Stimulated activated naive CD8-positive, alpha-beta T cell treated with anti-CD3 and anti-CD28 coated beads, Interleukin-15, amount 100 ng/mL, for 72 hours (primary cell): Measurements from ENCODE around the gene DDAH1.
"Not testable (repeated sequence)": the region's sequence is repeated elsewhere in the genome, so short reads cannot be mapped to it uniquely, and the experiment has no call there.

ENCODE experiments used
- ATAC-seq: fragments of 150-1000 bp; cut with Tn5 transposase; 2 replicates; pipeline ENCODE4 v1.10.0; 2021; ENCODE audit warnings: mild to moderate bottlenecking, moderate library complexity
- DNase-seq, 2 donors: peaks; one replicate each; pipeline ENCODE4 v3.0.0; 2021 to 2022
- H3K27ac Mint-ChIP-seq, 2 donors: one replicate each; pipeline ENCODE4 v1.8.0; 2022; ENCODE audit warnings: mild to moderate bottlenecking in 2 of 2, mixed read lengths in 2 of 2, moderate library complexity in 2 of 2
- H3K27me3 Mint-ChIP-seq: one replicate; pipeline ENCODE4 v1.8.0; 2022; ENCODE audit warnings: mixed read lengths
- H3K4me1 Mint-ChIP-seq: one replicate; pipeline ENCODE4 v1.8.0; 2022; ENCODE audit warnings: mild to moderate bottlenecking, mixed read lengths
- H3K4me3 Mint-ChIP-seq, 2 donors: one replicate each; pipeline ENCODE4 v1.8.0; 2022; ENCODE audit warnings: mild to moderate bottlenecking in 2 of 2, mixed read lengths in 2 of 2, moderate library complexity in 1 of 2
- H3K9me3 Mint-ChIP-seq, 2 donors: one replicate each; pipeline ENCODE4 v1.8.0; 2022; ENCODE audit warnings: mixed read lengths in 2 of 2

DDAH1 gene

GRCh38 chr1:85465099-85465785 lies at the start of gene DDAH1:
DDAH1 (minus strand) TSS chr1:85465159; CDS start chr1:85465045, 114 bp downstream.
- H3K27me3 Mint-ChIP-seq = peaks cover 78% of the 10 kb centered on the region
- no peak within 1 kb of the TSS for H3K27ac Mint-ChIP-seq
- H3K9me3 Mint-ChIP-seq = no peaks in the 10 kb centered on the region
- H3K4me3 Mint-ChIP-seq = peak within 1 kb of the TSS; percentile 58 to 77
- DNase-seq = peak; percentile 14 to 17
- peaks cover 11% of the 10 kb centered on the region for H3K4me1 Mint-ChIP-seq
- ATAC-seq = peak; percentile 71

DNA sequence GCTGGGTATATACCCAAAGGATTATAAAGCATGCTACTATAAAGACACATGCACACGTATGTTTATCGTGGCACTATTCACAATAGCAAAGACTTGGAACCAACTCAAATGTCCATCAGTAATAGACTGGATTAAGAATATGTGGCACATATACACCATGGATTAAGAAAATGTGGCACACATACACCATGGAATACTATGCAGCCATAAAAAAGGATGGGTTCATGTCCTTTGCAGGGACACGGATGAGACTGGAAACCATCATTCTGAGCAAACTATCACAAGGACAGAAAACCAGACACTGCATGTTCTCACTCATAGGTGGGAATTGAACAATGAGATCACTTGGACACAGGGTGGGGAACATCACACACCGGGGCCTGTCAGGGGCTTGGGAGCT lies 49.0 kb upstream of the DDAH1 start:
- not testable (repeated sequence) for DNase-seq, ATAC-seq, H3K9me3 Mint-ChIP-seq, H3K4me1 Mint-ChIP-seq, H3K4me3 Mint-ChIP-seq, H3K27ac Mint-ChIP-seq
- H3K27me3 Mint-ChIP-seq = peaks cover 15% of the 10 kb centered on the region

DNA sequence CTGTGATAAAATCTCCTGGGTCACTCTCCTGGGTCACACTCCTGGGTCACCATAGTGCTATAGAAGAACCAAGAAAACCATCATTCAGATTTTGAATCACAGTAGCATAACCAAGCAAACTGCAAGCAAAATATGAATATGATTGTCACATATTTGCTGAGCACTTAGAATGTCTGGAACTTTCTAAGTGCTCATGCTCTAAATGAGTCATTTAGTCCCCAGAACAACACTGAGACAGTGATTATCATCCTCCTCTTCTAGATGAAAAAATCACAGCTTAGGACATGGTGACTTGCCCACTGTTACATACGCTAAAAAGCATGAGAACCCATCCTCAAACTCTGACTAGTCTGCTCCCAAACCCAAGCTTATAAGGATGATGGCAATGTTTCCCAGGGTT lies 39.5 kb upstream of the DDAH1 start:
- ATAC-seq (no peak), DNase-seq (no peak)
- Mint-ChIP-seq H3K4me1 (no peaks in the 10 kb centered on the region), H3K27me3 (peaks cover 40% of the 10 kb centered on the region), H3K9me3 (no peaks in the 10 kb centered on the region), H3K27ac (no peak overlapping the region), H3K4me3 (no peak overlapping the region)

DNA sequence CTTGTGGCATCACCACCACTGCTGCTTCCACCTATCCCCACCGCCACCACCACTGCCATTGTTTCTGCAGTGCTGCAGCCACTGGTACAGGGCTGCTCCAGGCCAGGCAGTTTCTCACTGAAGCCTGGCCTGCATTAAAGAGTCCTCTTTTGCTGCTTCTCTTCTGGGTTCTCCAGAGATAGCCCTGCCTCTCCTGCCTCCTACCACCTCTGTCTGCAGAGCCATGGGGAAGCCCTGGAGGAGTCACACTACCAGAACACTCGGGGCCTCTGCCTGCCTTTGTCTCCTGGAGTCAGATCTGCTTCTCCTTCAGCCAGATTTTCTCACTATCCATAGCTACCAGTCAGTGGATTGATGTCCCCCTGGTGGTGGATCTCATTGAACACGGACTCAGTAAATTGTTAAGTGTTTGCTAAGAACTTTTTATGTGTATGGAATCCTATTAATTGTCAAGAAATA lies 37.7 kb upstream of the DDAH1 start:
- H3K4me3 Mint-ChIP-seq = no peak overlapping the region
- ATAC-seq = no peak
- DNase-seq = no peak
- peaks cover 34% of the 10 kb centered on the region for H3K27me3 Mint-ChIP-seq
- no peak overlapping the region for H3K27ac Mint-ChIP-seq
- H3K9me3 Mint-ChIP-seq = no peaks in the 10 kb centered on the region
- no peaks in the 10 kb centered on the region for H3K4me1 Mint-ChIP-seq

- H3K27me3 Mint-ChIP-seq = peaks cover 34% of the 10 kb centered on the region
- no peak overlapping the region for H3K27ac Mint-ChIP-seq
- no peak for ATAC-seq
Observed at GRCh38 chr1:85502171-85502570, 37.2 kb upstream of the DDAH1 start.

DNA sequence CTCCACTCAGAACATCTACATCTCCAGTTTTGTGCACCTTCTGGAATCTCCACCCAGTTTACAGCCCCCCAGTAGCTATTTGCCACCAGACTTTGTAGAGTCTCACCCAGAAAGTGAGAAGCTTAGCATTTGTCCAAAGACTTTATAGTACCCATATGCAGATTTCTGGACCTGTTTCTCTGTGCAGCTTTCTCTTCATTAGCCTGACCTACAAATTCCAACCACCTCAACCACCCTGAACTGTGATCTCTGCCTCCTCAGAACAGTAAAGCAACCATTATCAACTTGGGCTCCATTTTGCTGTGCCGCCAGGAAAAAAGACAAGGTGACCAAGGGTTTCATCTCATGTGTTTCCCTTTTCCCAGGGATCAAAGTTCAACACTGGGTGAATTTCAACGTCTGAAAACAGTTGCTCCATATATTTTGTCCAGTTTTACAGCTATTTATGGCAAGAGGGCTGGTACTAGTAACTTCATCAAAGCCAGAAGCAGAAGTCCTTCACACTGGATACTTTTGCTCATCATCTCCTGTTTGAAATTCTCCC lies 36.5 kb upstream of the DDAH1 start:
- no peaks in the 10 kb centered on the region for H3K9me3 Mint-ChIP-seq
- peaks cover 34% of the 10 kb centered on the region for H3K27me3 Mint-ChIP-seq
- no peak overlapping the region for H3K27ac Mint-ChIP-seq
- H3K4me1 Mint-ChIP-seq = no peaks in the 10 kb centered on the region
- ATAC-seq (no peak), DNase-seq (no peak)
- H3K4me3 Mint-ChIP-seq = no peak overlapping the region

More at GRCh38 chr1:85502171-85502570, 37.2 kb upstream of the DDAH1 start:
- H3K4me1 Mint-ChIP-seq = no peaks in the 10 kb centered on the region
- H3K9me3 Mint-ChIP-seq = no peaks in the 10 kb centered on the region
- no peak for DNase-seq
- no peak overlapping the region for H3K4me3 Mint-ChIP-seq

DNA sequence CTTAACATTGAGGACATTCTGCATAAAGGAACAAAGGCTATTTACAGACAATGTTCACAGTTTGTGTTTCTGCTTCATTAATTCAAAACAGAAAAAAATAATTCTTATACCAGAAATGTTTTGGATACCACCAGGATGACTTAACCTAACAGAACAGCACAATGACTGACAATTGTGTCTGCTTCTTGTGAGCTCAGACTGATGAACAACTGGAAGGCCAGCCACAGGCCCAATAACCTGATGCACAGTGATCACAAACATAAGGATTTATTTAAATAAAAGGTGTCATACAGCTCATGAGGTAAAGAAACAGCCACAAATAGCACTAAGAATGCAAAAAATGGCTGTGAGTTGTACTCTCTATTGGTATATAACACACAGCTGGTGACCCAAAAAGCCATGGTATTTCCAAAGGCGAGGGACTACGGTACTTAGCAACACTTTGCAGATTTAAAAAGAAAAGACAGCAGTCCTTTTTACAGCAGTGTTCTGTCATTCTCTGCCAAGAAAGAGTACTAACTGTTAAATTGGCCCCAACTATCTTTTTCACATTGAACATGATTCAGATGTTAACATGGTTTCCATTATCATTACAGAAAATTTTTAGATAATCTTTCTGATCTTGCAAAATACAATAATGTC lies 32.1 kb upstream of the DDAH1 start:
- ATAC-seq (no peak), DNase-seq (no peak)
- no peak overlapping the region for H3K27ac Mint-ChIP-seq
- H3K9me3 Mint-ChIP-seq = no peaks in the 10 kb centered on the region
- H3K4me1 Mint-ChIP-seq = no peaks in the 10 kb centered on the region
- H3K27me3 Mint-ChIP-seq = peaks cover 31% of the 10 kb centered on the region
- H3K4me3 Mint-ChIP-seq = no peak overlapping the region

GRCh38 chr1:85495556-85495955 lies 30.6 kb upstream of the DDAH1 start:
- Mint-ChIP-seq H3K9me3 (no peaks in the 10 kb centered on the region), H3K4me3 (no peak overlapping the region), H3K27me3 (peaks cover 18% of the 10 kb centered on the region), H3K4me1 (no peaks in the 10 kb centered on the region), H3K27ac (no peak overlapping the region)
- ATAC-seq (no peak), DNase-seq (no peak)

DNA sequence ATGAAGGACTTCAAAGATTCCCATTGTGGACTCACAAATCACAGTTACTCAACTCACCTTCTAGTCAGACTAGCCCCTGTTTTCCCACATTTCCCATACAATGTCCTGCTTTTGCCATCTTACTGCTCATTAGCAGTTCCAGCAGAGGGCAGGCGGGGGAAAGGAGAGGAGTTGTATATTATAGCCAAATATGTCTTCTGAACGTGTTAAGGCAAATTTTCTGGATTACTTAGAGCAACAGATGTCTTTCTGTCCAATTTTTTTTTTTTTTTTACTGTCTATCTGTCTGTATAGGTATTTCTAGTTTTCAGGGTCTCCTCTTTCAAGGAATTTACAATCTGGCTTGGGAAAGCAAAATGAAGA lies 29.9 kb upstream of the DDAH1 start:
- no peak for DNase-seq
- no peak overlapping the region for H3K27ac Mint-ChIP-seq
- no peaks in the 10 kb centered on the region for H3K9me3 Mint-ChIP-seq
- H3K27me3 Mint-ChIP-seq = peaks cover 14% of the 10 kb centered on the region
- no peak for ATAC-seq
- H3K4me3 Mint-ChIP-seq = no peak overlapping the region
- H3K4me1 Mint-ChIP-seq = no peaks in the 10 kb centered on the region

DNA sequence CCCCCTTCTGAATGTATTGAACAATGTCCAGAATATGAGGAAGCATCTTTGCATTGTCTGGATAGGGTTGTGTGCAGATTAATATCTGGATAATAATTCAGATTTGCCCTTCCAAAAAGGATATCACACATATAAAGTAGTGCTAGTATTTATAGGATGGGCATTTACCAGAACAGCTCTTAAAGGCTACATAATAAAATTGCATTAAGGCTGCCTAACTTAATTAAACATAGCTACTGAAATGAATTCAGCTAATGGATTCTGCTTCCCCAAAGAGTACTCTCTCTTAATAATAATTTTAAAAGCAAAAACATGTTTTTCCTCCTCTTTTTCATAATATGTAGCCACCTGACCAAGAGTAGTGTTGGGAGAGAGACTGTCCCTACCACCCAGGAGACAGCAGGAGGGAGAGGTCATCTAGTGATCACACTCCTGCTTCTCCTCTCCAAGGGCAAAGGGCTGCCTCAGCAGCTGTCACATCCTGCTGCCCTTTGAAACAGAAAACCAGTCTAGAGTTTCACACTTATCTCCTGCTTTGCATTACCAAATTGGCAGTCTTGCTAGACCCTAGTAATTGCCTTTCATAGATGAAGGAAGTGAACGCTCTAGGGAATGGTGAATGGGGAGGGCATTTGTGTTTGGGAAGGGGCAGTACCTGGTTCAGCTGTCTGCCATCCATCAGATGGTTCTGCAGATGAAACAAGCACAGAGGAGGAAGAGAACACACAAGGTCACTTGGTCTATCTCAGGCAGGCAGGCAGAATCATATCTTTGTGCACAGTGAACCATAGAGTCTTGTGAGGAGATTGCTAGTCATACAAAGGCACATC lies 29.3 kb upstream of the DDAH1 start:
- ATAC-seq = no peak
- no peak overlapping the region for H3K27ac Mint-ChIP-seq
- no peaks in the 10 kb centered on the region for H3K4me1 Mint-ChIP-seq
- H3K9me3 Mint-ChIP-seq = no peaks in the 10 kb centered on the region
- peaks cover 14% of the 10 kb centered on the region for H3K27me3 Mint-ChIP-seq
- no peak for DNase-seq
- H3K4me3 Mint-ChIP-seq = no peak overlapping the region

GRCh38 chr1:85490270-85490985 lies 25.5 kb upstream of the DDAH1 start:
- Mint-ChIP-seq H3K27ac (no peak overlapping the region), H3K4me3 (no peak overlapping the region), H3K9me3 (no peaks in the 10 kb centered on the region), H3K27me3 (peaks cover 18% of the 10 kb centered on the region), H3K4me1 (no peaks in the 10 kb centered on the region)
- DNase-seq = no peak
- ATAC-seq = no peak

DNA sequence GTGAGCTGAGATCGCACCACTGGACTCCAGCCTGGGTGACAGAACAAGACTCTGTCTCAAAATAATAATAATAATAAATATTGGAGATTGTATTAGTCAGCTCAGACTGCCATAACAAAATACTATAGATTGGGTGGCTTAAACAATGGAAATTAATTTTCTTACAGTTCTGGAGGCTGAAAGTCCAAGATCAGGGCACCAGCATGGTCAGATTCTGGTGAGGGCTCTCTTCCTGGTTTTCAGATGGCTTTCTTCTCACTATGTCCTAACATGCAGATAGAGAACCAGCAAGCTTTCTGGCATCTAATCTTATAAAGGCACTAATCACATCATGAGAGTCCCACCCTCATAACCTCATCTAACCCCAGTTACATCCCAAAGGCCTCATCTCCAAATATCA lies 23.2 kb upstream of the DDAH1 start:
- no peaks in the 10 kb centered on the region for H3K4me1 Mint-ChIP-seq
- H3K27ac Mint-ChIP-seq = no peak overlapping the region
- H3K27me3 Mint-ChIP-seq = peaks cover 7% of the 10 kb centered on the region
- ATAC-seq (no peak), DNase-seq (no peak)
- no peak overlapping the region for H3K4me3 Mint-ChIP-seq
- H3K9me3 Mint-ChIP-seq = no peaks in the 10 kb centered on the region

DNA sequence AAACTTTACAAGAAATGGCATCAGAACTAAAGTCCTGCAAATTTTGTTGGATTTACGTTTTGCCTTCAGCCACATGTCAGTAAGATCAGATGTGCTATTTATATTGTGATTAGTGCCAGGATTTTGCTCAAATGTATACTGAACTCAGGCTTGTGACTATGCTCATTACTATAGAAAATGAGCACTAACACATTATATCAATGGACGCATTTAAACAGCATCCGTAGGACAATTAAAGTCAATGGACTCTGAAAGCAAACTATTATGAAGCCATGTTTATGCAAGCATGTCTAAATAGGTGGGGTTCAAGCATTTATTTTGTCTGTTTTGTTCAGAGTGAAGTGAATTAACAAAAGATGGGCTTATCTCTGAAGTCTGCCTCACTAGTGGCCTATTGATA lies 20.6 kb upstream of the DDAH1 start:
- H3K27me3 Mint-ChIP-seq = peaks cover 7% of the 10 kb centered on the region
- H3K4me1 Mint-ChIP-seq = no peaks in the 10 kb centered on the region
- DNase-seq = no peak
- ATAC-seq = no peak
- no peaks in the 10 kb centered on the region for H3K9me3 Mint-ChIP-seq
- H3K4me3 Mint-ChIP-seq = no peak overlapping the region
- no peak overlapping the region for H3K27ac Mint-ChIP-seq

DNA sequence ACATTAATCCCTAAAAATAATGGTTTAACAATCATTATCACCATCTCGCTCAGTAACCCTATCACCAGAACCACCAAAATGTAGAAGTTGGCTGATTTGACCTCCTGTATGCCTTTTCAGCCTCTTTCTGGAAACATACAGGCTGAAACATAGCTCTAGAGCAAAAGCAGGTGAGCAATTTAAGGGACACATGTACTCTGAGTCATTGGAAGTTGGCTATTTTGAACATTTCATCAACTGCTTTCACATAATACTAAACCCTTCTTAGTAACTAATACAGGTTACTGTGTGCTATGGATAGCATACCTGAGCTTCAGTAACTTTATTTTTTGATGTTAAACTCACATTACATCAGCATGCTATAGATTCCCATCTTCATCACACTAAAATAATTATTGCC lies 19.8 kb upstream of the DDAH1 start:
- DNase-seq (no peak), ATAC-seq (no peak)
- Mint-ChIP-seq H3K4me3 (no peak overlapping the region), H3K27me3 (peaks cover 7% of the 10 kb centered on the region), H3K27ac (no peak overlapping the region), H3K9me3 (no peaks in the 10 kb centered on the region), H3K4me1 (no peaks in the 10 kb centered on the region)

DNA sequence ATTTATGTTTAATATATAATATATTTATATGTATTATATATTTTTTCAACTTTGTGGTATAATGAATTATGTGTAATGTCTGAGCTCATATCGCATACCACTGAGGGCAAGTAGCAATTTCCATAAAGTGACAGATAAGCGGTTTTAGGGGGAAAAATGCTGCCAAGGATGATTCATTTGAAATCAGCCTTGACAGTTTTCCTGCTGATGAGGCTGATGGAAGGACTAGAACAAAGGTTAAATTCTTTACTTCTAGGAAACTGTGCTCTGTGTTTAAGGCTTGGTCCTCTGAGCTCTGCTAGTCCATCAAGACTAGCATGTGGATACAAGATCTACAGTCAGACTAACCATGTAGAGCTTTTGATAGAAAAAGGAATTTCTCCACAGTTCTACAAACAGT lies 19.3 kb upstream of the DDAH1 start:
- Mint-ChIP-seq H3K4me3 (no peak overlapping the region), H3K27me3 (peaks cover 7% of the 10 kb centered on the region), H3K9me3 (no peaks in the 10 kb centered on the region), H3K4me1 (no peaks in the 10 kb centered on the region), H3K27ac (no peak overlapping the region)
- DNase-seq = no peak
- ATAC-seq = no peak
